Diencephalon (tissue), 1 donor: Measurements from ENCODE around the gene LEMD1. TPM values are rescaled to one million over a fixed set of nuclear protein-coding genes. Genes with fewer than 3 reads are reported as not detected.

Source experiments
- small RNA-seq: library from RNA; depleted of rRNA; stranded (forward); fragments of <200 nt; gene quantifications from one replicate; pipeline ENCODE3, GENCODE V24; 2014
- total RNA-seq: library from RNA; depleted of rRNA; stranded (reverse); fragments of >200 nt; gene quantifications from one replicate; pipeline ENCODE4 v1.2.3, GENCODE V29; 2014

The LEMD1 gene
- total RNA-seq: 4.6 TPM

GRCh38 chr1:205421798-205422197 lies at the start of gene LEMD1:
Gene LEMD1 (minus strand): TSS chr1:205422056. CDS start chr1:205420536, 1,520 bp downstream.

GRCh38 chr1:205455581-205456382 lies 33.9 kb upstream of the LEMD1 start, which contains the start of gene BLACAT1:
Gene BLACAT1 (minus strand): TSS chr1:205456045.

GRCh38 chr1:205356440-205357139 lies 65.3 kb downstream of the LEMD1 start, which contains the start of gene KLHDC8A:
Gene KLHDC8A (minus strand): TSS chr1:205356922. CDS start chr1:205343604, 13,318 bp downstream.

Small RNA genes within 50 kb of the gene (small RNA-seq; reads per million reads assigned to genes)
- 29.1 reads per million, percentile 95 among the genes with 10 or more reads in this experiment for gene MIR135B
- not detected for gene SNRPGP10

Other genes with a start within 250 kb of the LEMD1 start
- gene DSTYK, start 210.4 kb downstream of the LEMD1 start, total RNA-seq: 29.3 TPM
- 38.3 TPM for gene TMCC2, start 194.1 kb downstream of the LEMD1 start, total RNA-seq
- 0.92 TPM for gene NUAK2, start 100.3 kb downstream of the LEMD1 start, total RNA-seq
- 28.8 TPM for gene KLHDC8A, start 65.1 kb downstream of the LEMD1 start, total RNA-seq
- gene BLACAT1, start 34.0 kb upstream of the LEMD1 start, total RNA-seq: 1.4 TPM
- gene CDK18, start 82.6 kb upstream of the LEMD1 start, total RNA-seq: 3.0 TPM
- gene ELK4, start 210.0 kb upstream of the LEMD1 start, total RNA-seq: 9.7 TPM